Measurements from ENCODE around the gene RPS10. TPM values are rescaled to one million over a fixed set of nuclear protein-coding genes. Genes with fewer than 3 reads are reported as not detected.
"Not testable (repeated sequence)": the region's sequence is repeated elsewhere in the genome, so short reads cannot be mapped to it uniquely, and the experiment has no call there.

Gene RPS10
- total RNA-seq, 1 experiment from 2014 or later: 1,644 TPM

DNA sequence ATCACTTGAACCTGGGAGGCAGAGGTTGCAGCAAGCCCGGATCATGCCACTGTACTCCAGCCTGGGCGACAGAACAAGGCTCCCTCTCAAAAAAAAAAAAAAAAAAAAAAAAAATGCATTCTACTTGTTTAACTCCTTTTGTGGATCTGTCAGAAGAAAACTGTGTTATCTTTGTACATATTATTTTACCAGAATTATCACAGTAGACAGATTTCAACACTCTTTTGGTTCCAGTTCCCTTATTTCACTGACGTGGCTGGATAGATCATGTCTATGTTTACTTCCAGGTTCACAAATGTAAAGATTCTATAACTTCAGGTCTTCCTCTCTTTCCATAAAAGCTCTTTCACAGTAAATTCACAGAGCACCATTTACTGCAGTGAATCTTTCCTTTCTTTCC lies 51.8 kb downstream of the RPS10 start:
- intact Hi-C loops (cut with micrococcal nuclease): no loop called here
- no peak for DNase-seq (ENCODE audit: unreplicated experiment)
- Mint-ChIP-seq H3K4me1 (ENCODE audit: insufficient read depth, unreplicated experiment) (peaks cover 6% of the 10 kb centered on the region), H3K4me3 (ENCODE audit: unreplicated experiment) (no peak overlapping the region), H3K27ac (ENCODE audit: low read depth, unreplicated experiment) (no peak overlapping the region), H3K27me3 (ENCODE audit: insufficient read depth, unreplicated experiment) (no peaks in the 10 kb centered on the region), H3K36me3 (ENCODE audit: insufficient read depth, unreplicated experiment) (no peaks in the 10 kb centered on the region), H3K9me3 (ENCODE audit: unreplicated experiment) (no peaks in the 10 kb centered on the region)
- ChIA-PET POLR2A (interaction anchor here (0.9 to 1.6 kb wide), 2 partner anchors 10 to 14 kb away, joined by 3 to 6 read pairs; no protein-coding TSS in a partner anchor), CTCF (interaction anchor here (0.6 kb wide), 1 partner anchor 106 kb away, joined by 3 read pairs; no protein-coding TSS in a partner anchor)
- TF ChIP-seq, protein P1, sequence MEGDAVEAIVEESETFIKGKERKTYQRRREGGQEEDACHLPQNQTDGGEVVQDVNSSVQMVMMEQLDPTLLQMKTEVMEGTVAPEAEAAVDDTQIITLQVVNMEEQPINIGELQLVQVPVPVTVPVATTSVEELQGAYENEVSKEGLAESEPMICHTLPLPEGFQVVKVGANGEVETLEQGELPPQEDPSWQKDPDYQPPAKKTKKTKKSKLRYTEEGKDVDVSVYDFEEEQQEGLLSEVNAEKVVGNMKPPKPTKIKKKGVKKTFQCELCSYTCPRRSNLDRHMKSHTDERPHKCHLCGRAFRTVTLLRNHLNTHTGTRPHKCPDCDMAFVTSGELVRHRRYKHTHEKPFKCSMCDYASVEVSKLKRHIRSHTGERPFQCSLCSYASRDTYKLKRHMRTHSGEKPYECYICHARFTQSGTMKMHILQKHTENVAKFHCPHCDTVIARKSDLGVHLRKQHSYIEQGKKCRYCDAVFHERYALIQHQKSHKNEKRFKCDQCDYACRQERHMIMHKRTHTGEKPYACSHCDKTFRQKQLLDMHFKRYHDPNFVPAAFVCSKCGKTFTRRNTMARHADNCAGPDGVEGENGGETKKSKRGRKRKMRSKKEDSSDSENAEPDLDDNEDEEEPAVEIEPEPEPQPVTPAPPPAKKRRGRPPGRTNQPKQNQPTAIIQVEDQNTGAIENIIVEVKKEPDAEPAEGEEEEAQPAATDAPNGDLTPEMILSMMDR (IDR thresholded peaks at IDR 0.05; ENCODE audit: unreplicated experiment): no peak
- no TSS peak for BruUV-seq (replicated peaks)

GRCh38 chr6:34373511-34373910 lies 52.4 kb downstream of the RPS10 start:
- TF ChIP-seq, protein P1 (IDR thresholded peaks at IDR 0.05; ENCODE audit: unreplicated experiment): no peak
- H3K27me3 Mint-ChIP-seq (ENCODE audit: insufficient read depth, unreplicated experiment): no peaks in the 10 kb centered on the region
- ChIA-PET CTCF (interaction anchor here (0.6 kb wide), 2 partner anchors 105 to 210 kb away, joined by 3 read pairs; no protein-coding TSS in a partner anchor), POLR2A (interaction anchor here (0.9 to 1.6 kb wide), 2 partner anchors 9 to 15 kb away, joined by 3 to 6 read pairs; no protein-coding TSS in a partner anchor)
- no peak overlapping the region for H3K27ac Mint-ChIP-seq (ENCODE audit: low read depth, unreplicated experiment)
- DNase-seq (ENCODE audit: unreplicated experiment): no peak
- no peaks in the 10 kb centered on the region for H3K36me3 Mint-ChIP-seq (ENCODE audit: insufficient read depth, unreplicated experiment)
- BruUV-seq (replicated peaks): no TSS peak
- H3K9me3 Mint-ChIP-seq (ENCODE audit: unreplicated experiment): no peaks in the 10 kb centered on the region
- no peak overlapping the region for H3K4me3 Mint-ChIP-seq (ENCODE audit: unreplicated experiment)
- intact Hi-C loops (cut with micrococcal nuclease): no loop called here
- H3K4me1 Mint-ChIP-seq (ENCODE audit: insufficient read depth, unreplicated experiment): peaks cover under 1% of the 10 kb centered on the region

- H3K9me3 Mint-ChIP-seq (ENCODE audit: unreplicated experiment); BruUV-seq (replicated peaks); H3K27me3 Mint-ChIP-seq (ENCODE audit: insufficient read depth, unreplicated experiment); POLR2A ChIA-PET; H3K36me3 Mint-ChIP-seq (ENCODE audit: insufficient read depth, unreplicated experiment); CTCF ChIA-PET; intact Hi-C loops (cut with micrococcal nuclease); H3K4me3 Mint-ChIP-seq (ENCODE audit: unreplicated experiment); H3K27ac Mint-ChIP-seq (ENCODE audit: low read depth, unreplicated experiment); H3K4me1 Mint-ChIP-seq (ENCODE audit: insufficient read depth, unreplicated experiment); DNase-seq (ENCODE audit: unreplicated experiment): not testable (repeated sequence)
Measured at GRCh38 chr6:34371865-34372264, 54.0 kb downstream of the RPS10 start.

GRCh38 chr6:34370361-34370760 lies 55.5 kb downstream of the RPS10 start:
- no TSS peak for BruUV-seq (replicated peaks)
- no peaks in the 10 kb centered on the region for H3K9me3 Mint-ChIP-seq (ENCODE audit: unreplicated experiment)
- intact Hi-C loops (cut with micrococcal nuclease): no loop called here
- H3K27ac Mint-ChIP-seq (ENCODE audit: low read depth, unreplicated experiment): no peak overlapping the region
- DNase-seq (ENCODE audit: unreplicated experiment): no peak
- no peaks in the 10 kb centered on the region for H3K36me3 Mint-ChIP-seq (ENCODE audit: insufficient read depth, unreplicated experiment)
- POLR2A ChIA-PET: interaction anchor here (0.7 kb wide), 2 partner anchors 9 to 17 kb away, joined by 3 read pairs; no protein-coding TSS in a partner anchor
- H3K27me3 Mint-ChIP-seq (ENCODE audit: insufficient read depth, unreplicated experiment): no peaks in the 10 kb centered on the region
- CTCF ChIA-PET: no interaction called here
- H3K4me1 Mint-ChIP-seq (ENCODE audit: insufficient read depth, unreplicated experiment): peaks cover 6% of the 10 kb centered on the region
- TF ChIP-seq, protein P1 (IDR thresholded peaks at IDR 0.05; ENCODE audit: unreplicated experiment): no peak
- H3K4me3 Mint-ChIP-seq (ENCODE audit: unreplicated experiment): no peak overlapping the region

- Mint-ChIP-seq H3K9me3 (ENCODE audit: unreplicated experiment) (no peaks in the 10 kb centered on the region), H3K4me3 (ENCODE audit: unreplicated experiment) (no peak overlapping the region), H3K27me3 (ENCODE audit: insufficient read depth, unreplicated experiment) (no peaks in the 10 kb centered on the region), H3K36me3 (ENCODE audit: insufficient read depth, unreplicated experiment) (no peaks in the 10 kb centered on the region), H3K27ac (ENCODE audit: low read depth, unreplicated experiment) (no peak overlapping the region), H3K4me1 (ENCODE audit: insufficient read depth, unreplicated experiment) (peaks cover 6% of the 10 kb centered on the region)
- DNase-seq (ENCODE audit: unreplicated experiment): no peak
- TF ChIP-seq, protein P1 (IDR thresholded peaks at IDR 0.05; ENCODE audit: unreplicated experiment): no peak
- intact Hi-C loops (cut with micrococcal nuclease): no loop called here
- ChIA-PET CTCF (interaction anchor here (0.6 kb wide), 1 partner anchor 671 kb away, joined by 3 read pairs; no protein-coding TSS in a partner anchor), POLR2A (no interaction called here)
- no TSS peak for BruUV-seq (replicated peaks)
Measured at GRCh38 chr6:34369385-34369784, 56.5 kb downstream of the RPS10 start.
